AG10803 (cell line): ENCODE data around the gene IFNA14.

Experiments used
- DNase-seq: peaks from one replicate; pipeline ENCODE4 v3.0.0; 2010; ENCODE audit warnings: low read depth
- H3K4me3 ChIP-seq: 2 replicates; pipeline ENCODE4 v1.5.1; 2011; ENCODE audit warnings: mild to moderate bottlenecking, low read length, control low read depth
- CTCF ChIP-seq: conservative IDR thresholded peaks from 2 replicates; pipeline ENCODE4 v1.5.1; 2011; ENCODE audit warnings: mild to moderate bottlenecking, low read length, control low read depth, inconsistent platforms

The IFNA14 gene

GRCh38 chr9:21239911-21240310 lies at the start of gene IFNA14:
Gene IFNA14, minus strand, starts transcription at chr9:21240005. Its CDS starts 70 bp downstream, at chr9:21239935.
- no peak for DNase-seq
- no peak within 1 kb of the TSS for H3K4me3 ChIP-seq
- TF ChIP-seq CTCF = no peak

DNA sequence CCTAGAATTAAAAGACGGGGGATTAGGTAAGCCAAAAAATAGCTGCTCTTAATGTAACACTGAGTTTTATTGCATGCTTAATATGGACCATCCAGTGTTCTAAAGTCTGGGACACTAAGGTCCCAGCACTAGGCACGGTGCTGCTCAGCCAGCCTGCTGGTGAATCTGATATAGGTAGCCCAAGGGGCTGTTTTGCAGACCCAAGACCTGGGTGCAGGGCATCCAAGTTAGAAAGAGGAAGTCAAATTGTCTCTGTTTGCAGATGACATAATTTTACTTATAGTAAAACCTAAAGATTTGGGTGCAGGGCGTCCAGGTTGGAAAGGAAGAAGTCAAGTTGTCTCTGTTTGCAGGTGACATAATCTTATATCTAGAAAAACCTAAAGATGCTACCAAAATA lies 47.5 kb upstream of the IFNA14 start:
- H3K4me3 ChIP-seq = no peak overlapping the region
- no peak for TF ChIP-seq CTCF
- DNase-seq = no peak

DNA sequence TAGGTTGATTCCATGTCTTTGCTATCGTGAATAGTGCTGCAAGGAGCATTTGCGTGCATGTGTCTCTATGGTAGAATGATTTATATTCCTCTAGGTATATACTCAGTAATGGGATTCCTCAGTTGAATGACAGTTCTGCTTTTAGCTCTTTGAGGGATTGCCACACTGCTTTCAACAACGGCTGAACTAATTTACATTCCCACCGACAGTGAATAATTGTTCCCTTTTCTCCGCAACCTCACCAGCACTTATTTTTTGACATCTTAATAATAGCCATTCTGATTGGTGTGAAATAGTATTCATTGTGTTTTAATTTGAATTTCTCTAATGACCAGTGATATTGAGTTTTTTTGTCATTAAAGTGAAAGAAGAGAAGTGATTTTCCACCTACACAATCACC lies 46.9 kb upstream of the IFNA14 start:
- no peak for DNase-seq

GRCh38 chr9:21286099-21286498 lies 46.3 kb upstream of the IFNA14 start:
- DNase-seq = no peak
- no peak for TF ChIP-seq CTCF
- H3K4me3 ChIP-seq = no peak overlapping the region

More for the DNA sequence above, 46.9 kb upstream of the IFNA14 start:
- H3K4me3 ChIP-seq = no peak overlapping the region
- TF ChIP-seq CTCF = no peak

DNA sequence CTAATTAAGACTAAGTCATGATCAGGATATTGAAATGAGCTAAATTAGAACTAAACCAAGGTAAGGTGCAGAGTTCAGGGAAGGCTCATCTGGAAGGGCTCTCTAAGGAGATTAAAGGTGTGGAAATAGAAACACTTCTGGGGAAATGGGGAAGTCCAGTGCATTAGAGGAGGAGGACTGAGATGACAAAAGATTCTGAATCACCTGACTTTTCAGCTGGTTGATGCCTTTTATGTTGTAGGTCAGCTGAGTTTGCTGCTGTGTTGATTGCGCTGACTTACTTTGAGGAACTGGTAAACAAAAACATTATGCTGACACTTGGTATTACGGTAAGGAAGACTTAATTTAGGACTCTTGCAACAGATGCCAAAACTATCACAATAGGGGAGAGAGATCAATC lies 41.5 kb upstream of the IFNA14 start:
- TF ChIP-seq CTCF = no peak
- no peak overlapping the region for H3K4me3 ChIP-seq
- no peak for DNase-seq

DNA sequence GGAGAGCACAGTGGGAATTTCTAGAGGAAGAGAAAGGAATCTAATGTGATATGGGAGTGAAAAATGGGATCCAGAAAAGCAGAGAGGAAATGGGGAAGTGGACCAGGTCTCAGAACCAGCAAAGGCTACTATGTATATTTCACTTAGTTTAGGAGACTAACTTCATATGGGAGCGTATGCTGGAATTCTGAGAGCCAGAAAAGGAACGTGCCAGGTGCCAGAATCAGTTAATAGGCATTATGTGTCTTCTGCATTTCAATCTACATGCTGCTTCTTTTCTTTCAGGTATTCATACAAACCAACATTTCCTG lies 28.5 kb upstream of the IFNA14 start:
- TF ChIP-seq CTCF = no peak
- DNase-seq = no peak
- no peak overlapping the region for H3K4me3 ChIP-seq

DNA sequence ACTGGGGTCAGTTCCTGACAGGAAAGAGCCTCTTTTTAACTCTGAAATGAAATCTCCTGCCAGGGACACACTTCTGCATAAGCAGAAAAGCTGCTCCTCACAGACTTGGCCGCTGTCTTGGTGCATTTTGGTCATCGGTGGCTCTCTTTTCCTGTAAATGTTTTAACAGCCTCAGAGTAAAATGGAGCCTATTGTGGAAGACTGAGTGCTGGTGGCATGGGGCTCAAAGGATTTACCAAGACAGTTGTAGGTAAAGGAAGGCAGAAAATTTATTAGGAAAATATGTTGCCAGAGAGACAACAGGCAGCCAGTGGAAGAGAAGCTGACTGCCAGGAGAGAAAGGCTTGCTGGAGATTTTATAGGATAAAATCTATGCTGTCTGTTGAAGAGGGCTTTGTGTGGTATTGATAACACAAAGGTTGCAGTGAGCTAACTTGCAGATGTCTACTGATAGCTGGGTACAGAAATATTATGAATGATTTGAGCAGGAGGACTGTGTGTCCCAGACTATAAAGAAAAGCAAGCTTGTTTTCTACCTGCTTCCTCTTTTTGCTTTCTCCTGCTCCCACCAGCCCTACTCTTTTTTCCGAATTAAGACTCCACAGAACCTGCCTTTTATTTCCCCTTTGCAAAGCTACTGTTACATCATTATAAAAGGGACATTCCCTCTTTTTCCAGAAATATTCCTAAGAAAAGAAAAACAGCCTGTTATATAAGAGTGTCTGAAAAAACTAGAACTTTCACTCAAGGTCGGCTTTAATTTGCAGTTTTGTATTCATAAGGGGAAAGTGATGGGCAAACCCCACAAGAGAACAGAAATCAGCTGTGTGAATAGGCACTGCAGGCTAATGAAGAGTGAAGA lies 27.9 kb upstream of the IFNA14 start:
- no peak for DNase-seq
- H3K4me3 ChIP-seq = no peak overlapping the region
- TF ChIP-seq CTCF = no peak
